ENCODE results near the gene RFLNA.

DNA sequence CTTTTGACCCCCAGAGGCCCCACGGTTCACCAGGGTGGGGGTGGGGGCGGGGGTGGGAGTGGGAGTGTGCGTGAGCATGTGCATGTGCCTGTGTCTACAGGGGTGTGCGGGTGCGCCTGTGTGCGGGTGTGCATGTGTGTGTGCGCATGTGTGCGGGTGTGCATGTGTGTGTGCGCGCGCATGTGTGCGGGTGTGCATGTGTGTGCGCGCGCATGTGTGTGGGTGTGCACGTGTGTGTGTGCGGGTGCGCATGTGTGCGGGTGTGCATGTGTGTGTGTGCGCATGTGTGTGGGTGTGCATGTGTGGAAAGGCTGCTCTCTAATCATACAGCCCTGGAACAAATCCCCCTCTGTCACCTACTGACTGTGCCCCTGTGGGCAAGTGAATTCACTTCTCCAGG, 38.8 kb downstream of the RFLNA start:
- TF ChIP-seq, protein P1, sequence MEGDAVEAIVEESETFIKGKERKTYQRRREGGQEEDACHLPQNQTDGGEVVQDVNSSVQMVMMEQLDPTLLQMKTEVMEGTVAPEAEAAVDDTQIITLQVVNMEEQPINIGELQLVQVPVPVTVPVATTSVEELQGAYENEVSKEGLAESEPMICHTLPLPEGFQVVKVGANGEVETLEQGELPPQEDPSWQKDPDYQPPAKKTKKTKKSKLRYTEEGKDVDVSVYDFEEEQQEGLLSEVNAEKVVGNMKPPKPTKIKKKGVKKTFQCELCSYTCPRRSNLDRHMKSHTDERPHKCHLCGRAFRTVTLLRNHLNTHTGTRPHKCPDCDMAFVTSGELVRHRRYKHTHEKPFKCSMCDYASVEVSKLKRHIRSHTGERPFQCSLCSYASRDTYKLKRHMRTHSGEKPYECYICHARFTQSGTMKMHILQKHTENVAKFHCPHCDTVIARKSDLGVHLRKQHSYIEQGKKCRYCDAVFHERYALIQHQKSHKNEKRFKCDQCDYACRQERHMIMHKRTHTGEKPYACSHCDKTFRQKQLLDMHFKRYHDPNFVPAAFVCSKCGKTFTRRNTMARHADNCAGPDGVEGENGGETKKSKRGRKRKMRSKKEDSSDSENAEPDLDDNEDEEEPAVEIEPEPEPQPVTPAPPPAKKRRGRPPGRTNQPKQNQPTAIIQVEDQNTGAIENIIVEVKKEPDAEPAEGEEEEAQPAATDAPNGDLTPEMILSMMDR (IDR thresholded peaks at IDR 0.05), result no peak
- TF ChIP-seq EP300 (IDR thresholded peaks at IDR 0.05) (no peak), POLR2A (IDR thresholded peaks at IDR 0.05) (no peak)

All from tibial nerve (tissue), 4 donors.